Fibroblast of the aortic adventitia (primary cell): ENCODE results near the gene INTS15. TPM values are rescaled to one million over a fixed set of nuclear protein-coding genes. Genes with fewer than 3 reads are reported as not detected.

Experiments used
- DNase-seq: peaks from one replicate; pipeline ENCODE4 v3.0.0-alpha.2; 2010; ENCODE audit warnings: low read depth
- H3K4me3 ChIP-seq: 2 replicates; pipeline ENCODE4 v1.5.1; 2011; ENCODE audit warnings: low read depth, mild to moderate bottlenecking, control low read depth, low read length, moderate library complexity
- CTCF ChIP-seq: IDR thresholded peaks from 2 replicates; pipeline ENCODE4 v1.5.1; 2011; ENCODE audit warnings: mild to moderate bottlenecking, low read length, control low read depth, inconsistent platforms; ENCODE audit not compliant: insufficient read depth
- total RNA-seq: library from RNA; depleted of rRNA; stranded (reverse); fragments of >200 nt; gene quantifications from 2 replicates; pipeline ENCODE4 v1.2.3, GENCODE V29; 2012; ENCODE audit warnings: low replicate concordance

INTS15 gene
- total RNA-seq, result 8.7 and 10.8 TPM in 2 replicates

GRCh38 chr7:6589829-6590644, at the start of gene INTS15:
TSS of gene INTS15 (plus strand) at chr7:6590021. CDS start at chr7:6590284, 263 bp downstream.
- H3K4me3 ChIP-seq, result peak within 1 kb of the TSS; percentile 95
- TF ChIP-seq CTCF, result peak; percentile 47
- peak; percentile 78 for DNase-seq

- H3K4me3 ChIP-seq, result no peak overlapping the region
- DNase-seq, result no peak
- no peak for TF ChIP-seq CTCF
Observed at GRCh38 chr7:6542368-6542767, 47.5 kb upstream of the INTS15 start.

DNA sequence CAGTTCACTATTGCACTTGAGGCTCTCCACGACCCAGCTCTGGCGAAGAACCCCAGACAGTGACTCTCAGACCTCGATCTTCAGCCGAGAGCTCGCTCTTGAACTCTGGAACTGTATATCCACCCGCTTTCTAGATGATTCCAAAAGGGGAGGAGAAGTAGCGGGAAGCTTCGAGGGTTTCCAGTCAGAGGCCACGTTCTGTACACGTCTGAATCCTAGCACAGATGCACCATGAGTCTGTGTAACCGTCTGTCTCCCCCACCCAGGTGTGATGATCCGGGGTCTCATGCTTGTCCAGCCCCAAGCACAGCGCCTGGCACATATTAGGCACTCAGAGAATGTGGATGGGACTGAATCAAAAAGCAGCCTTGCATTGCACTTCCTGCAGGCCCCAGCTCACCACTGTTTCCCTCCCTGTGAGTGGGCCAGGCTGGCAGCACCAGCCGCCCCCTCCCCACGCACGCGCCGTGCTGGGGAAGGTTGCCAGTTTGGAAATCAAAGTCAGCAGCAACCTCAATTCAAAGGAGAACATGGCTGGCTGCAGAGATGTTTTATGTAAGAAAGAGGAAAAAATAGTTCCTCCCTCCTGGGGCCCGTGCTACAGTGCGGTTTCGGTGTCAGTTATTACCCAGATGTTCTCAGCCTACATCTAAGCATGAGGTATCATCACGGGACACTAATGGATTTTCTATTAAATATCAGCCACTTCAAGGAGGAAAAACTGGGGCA, 44.3 kb upstream of the INTS15 start:
- no peak overlapping the region for H3K4me3 ChIP-seq
- no peak for DNase-seq
- no peak for TF ChIP-seq CTCF

GRCh38 chr7:6546498-6547251, 43.1 kb upstream of the INTS15 start:
- TF ChIP-seq CTCF, result no peak
- H3K4me3 ChIP-seq, result no peak overlapping the region
- no peak for DNase-seq

DNA sequence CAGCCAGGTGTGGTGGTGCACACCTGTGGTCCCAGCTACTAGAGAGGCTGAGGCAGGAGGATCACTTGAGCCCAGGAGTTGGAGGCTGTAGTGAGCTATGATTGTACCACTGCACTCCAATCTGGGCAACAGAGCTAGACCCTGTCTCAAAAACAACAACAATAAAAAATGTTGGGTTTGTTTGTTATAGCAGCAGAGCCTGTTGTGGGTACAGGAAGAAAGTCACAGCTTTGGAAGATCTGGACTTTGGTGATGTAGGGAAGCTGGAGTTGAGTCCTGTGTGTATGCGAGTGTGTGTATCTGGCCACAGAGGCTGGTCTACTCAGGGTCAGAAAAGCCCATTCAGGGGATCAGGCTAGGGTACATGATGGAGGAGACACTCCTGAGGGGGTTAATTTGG, 42.4 kb upstream of the INTS15 start:
- no peak for TF ChIP-seq CTCF
- no peak for DNase-seq
- no peak overlapping the region for H3K4me3 ChIP-seq

- no peak for DNase-seq
- no peak for TF ChIP-seq CTCF
- no peak within 1 kb of the TSS for H3K4me3 ChIP-seq
Observed at GRCh38 chr7:6551016-6551511, 38.8 kb upstream of the INTS15 start, which contains the start of gene GRID2IP. TSS of gene GRID2IP (minus strand) at chr7:6551461. CDS start at chr7:6551436, 25 bp downstream.
